ENCODE results near the gene FAM110A.
"Not testable (repeated sequence)": the region's sequence is repeated elsewhere in the genome, so short reads cannot be mapped to it uniquely, and the experiment has no call there.

Gene FAM110A

DNA sequence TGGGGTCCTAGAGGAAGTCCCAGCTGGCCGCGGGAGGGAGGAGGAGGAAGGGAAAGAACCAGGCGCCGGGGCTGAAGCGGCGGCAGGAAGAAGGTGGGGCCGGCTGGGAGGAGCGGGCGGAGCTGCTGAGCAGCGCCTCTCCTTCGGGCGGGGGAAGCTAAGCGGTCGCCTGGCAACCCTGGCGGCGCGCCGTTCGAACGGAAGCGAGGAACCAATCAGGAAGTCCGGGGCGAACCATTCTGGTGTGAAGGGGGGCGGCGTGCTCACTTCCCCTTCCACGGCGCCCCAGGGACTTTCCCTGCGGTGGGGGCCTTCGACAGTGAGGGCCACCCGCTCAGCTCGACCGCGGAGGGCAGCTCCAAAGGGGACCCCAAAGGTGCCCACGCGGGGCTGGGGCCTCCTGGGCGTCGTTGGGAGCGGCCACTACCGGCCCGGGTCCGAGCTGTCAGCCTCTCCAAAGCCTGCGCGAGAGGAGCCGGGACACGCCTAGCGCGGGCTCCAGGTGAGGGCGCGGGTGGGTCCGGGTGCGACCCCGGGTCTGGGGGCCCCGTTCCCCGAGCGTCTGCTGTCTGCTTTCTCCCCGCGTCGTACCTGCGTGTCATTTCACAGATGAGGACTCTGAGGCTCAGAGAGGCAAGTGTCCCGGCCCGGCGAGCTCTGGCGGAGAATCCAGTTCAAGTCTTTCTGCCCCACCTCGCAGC is at the start of gene FAM110A:
Gene FAM110A, plus strand, starts transcription at position 266 of the 701 bp plus-strand sequence. CDS start 11,090 bp downstream, outside the sequence.
- Histone ChIP-seq H3K9me3 (ENCODE audit: control insufficient read depth, insufficient read depth, low read length) (no peaks in the 10 kb centered on the region), H3K9ac (ENCODE audit: low read depth, low read length) (peak within 1 kb of the TSS; percentile 80), H3K36me3 (ENCODE audit: insufficient read depth, low read length) (no peaks in the 10 kb centered on the region), H3K4me1 (ENCODE audit: insufficient read depth, low read length) (no peaks in the 10 kb centered on the region)

DNA sequence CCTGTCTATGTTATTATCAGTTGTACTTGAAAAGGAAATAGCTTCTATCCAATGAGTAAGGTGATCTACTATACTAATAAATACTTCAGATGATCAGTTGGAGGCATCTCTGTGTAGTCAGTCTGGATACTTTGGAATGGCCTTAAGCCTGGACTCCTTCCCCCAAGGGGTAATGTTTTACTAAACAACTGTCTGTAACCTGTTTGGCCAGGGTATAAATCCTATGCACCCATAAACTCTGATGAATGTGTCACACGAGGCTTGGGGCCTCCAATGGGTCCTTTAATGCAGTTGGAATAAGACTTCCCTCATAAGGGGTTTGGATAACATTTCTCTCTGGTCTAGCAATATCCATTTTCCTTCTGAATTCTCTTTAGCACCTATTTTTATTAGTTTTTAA is 45.7 kb upstream of the FAM110A start:
- Histone ChIP-seq H3K36me3 (ENCODE audit: insufficient read depth, low read length) (no peaks in the 10 kb centered on the region), H3K9me3 (ENCODE audit: control insufficient read depth, insufficient read depth, low read length) (peaks cover 13% of the 10 kb centered on the region), H3K9ac (ENCODE audit: low read depth, low read length) (no peak overlapping the region), H3K4me1 (ENCODE audit: insufficient read depth, low read length) (peaks cover 4% of the 10 kb centered on the region; the same call in 1 of the 2 replicates)

- H3K9ac ChIP-seq (ENCODE audit: low read depth, low read length), result no peak overlapping the region
These were observed 42.5 kb upstream of the FAM110A start for GRCh38 chr20:791056-791455.

GRCh38 chr20:792248-792647 is 41.3 kb upstream of the FAM110A start:
- H3K9ac ChIP-seq (ENCODE audit: low read depth, low read length), result no peak overlapping the region
- no peaks in the 10 kb centered on the region for H3K36me3 ChIP-seq (ENCODE audit: insufficient read depth, low read length)
- H3K4me1 ChIP-seq (ENCODE audit: insufficient read depth, low read length), result peaks cover 4% of the 10 kb centered on the region; the same call in 1 of the 2 replicates
- peaks cover 5% of the 10 kb centered on the region for H3K9me3 ChIP-seq (ENCODE audit: control insufficient read depth, insufficient read depth, low read length)

More at GRCh38 chr20:791056-791455, 42.5 kb upstream of the FAM110A start:
- H3K9me3 ChIP-seq (ENCODE audit: control insufficient read depth, insufficient read depth, low read length), result peaks cover 5% of the 10 kb centered on the region
- no peaks in the 10 kb centered on the region for H3K36me3 ChIP-seq (ENCODE audit: insufficient read depth, low read length)
- H3K4me1 ChIP-seq (ENCODE audit: insufficient read depth, low read length), result peaks cover 4% of the 10 kb centered on the region; the same call in 1 of the 2 replicates

GRCh38 chr20:796921-797320 is 36.6 kb upstream of the FAM110A start:
- Histone ChIP-seq H3K9me3 (ENCODE audit: control insufficient read depth, insufficient read depth, low read length) (peaks cover 4% of the 10 kb centered on the region; the same call in 1 of the 2 replicates), H3K9ac (ENCODE audit: low read depth, low read length) (no peak overlapping the region), H3K36me3 (ENCODE audit: insufficient read depth, low read length) (no peaks in the 10 kb centered on the region), H3K4me1 (ENCODE audit: insufficient read depth, low read length) (no peaks in the 10 kb centered on the region)

DNA sequence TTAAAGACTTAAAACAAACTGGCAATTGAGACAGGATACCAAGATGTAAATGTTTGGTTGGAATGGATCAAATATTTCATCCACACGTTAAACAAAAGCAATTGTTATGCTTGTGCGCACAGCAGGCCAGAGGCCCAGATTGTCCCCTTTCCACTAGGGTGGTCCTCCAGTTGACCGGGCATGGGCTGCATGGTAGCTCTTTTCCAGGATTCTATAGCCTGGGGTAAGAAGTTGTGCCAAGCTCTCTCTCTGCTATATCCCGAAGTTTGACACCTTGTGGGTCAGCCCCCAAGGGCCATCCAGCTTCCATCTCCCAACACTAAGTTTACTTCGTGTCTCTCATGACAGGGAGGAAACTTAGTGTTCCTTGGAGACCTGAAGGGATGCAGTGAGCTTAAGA is 34.8 kb upstream of the FAM110A start:
- H3K4me1 ChIP-seq (ENCODE audit: insufficient read depth, low read length); H3K9ac ChIP-seq (ENCODE audit: low read depth, low read length); H3K9me3 ChIP-seq (ENCODE audit: control insufficient read depth, insufficient read depth, low read length); H3K36me3 ChIP-seq (ENCODE audit: insufficient read depth, low read length): not testable (repeated sequence)

- H3K36me3 ChIP-seq (ENCODE audit: insufficient read depth, low read length); H3K9me3 ChIP-seq (ENCODE audit: control insufficient read depth, insufficient read depth, low read length); H3K9ac ChIP-seq (ENCODE audit: low read depth, low read length); H3K4me1 ChIP-seq (ENCODE audit: insufficient read depth, low read length): not testable (repeated sequence)
These were observed 33.5 kb upstream of the FAM110A start for GRCh38 chr20:800026-800425.

GRCh38 chr20:801678-802077 is 31.8 kb upstream of the FAM110A start:
- Histone ChIP-seq H3K9me3 (ENCODE audit: control insufficient read depth, insufficient read depth, low read length) (peaks cover 8% of the 10 kb centered on the region; the same call in 1 of the 2 replicates), H3K36me3 (ENCODE audit: insufficient read depth, low read length) (no peaks in the 10 kb centered on the region), H3K9ac (ENCODE audit: low read depth, low read length) (no peak overlapping the region), H3K4me1 (ENCODE audit: insufficient read depth, low read length) (no peaks in the 10 kb centered on the region)

- H3K9ac ChIP-seq (ENCODE audit: low read depth, low read length), result no peak overlapping the region
- H3K4me1 ChIP-seq (ENCODE audit: insufficient read depth, low read length), result no peaks in the 10 kb centered on the region
- H3K9me3 ChIP-seq (ENCODE audit: control insufficient read depth, insufficient read depth, low read length), result peaks cover 10% of the 10 kb centered on the region; the same call in 1 of the 2 replicates
- H3K36me3 ChIP-seq (ENCODE audit: insufficient read depth, low read length), result no peaks in the 10 kb centered on the region
These were observed 27.8 kb upstream of the FAM110A start for GRCh38 chr20:805713-806112.

DNA sequence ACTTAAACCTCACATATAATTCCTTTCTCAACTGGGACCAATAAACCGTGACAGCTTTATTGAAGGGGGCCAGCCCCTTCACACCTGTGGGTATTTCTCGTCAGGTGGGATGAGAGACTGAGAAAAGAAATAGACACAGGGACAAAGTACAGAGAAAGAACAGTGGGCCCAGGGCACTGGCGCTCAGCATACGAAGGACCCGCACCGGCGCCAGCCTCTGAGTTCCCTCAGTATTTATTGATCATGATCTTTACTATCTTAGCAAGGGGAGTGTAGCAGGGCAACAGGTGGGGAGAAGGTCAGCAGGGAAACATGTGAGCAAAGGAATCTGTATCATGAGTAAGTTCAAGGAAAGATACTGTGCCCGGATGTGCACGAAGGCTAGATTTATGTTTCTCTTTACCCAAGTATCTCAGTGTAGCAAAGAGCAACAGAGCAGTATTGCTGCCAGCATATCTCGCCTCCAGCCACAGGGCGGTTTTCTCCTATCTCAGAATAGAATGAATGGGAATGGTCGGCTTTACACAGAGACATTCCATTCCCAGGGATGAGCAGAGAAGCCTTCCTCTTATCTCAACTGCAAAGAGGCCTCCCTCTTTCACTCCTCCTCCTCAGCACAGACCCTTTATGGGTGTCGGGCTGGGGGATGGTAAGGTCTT is 21.6 kb upstream of the FAM110A start:
- not testable (repeated sequence) for H3K4me1 ChIP-seq (ENCODE audit: insufficient read depth, low read length); H3K9ac ChIP-seq (ENCODE audit: low read depth, low read length); H3K9me3 ChIP-seq (ENCODE audit: control insufficient read depth, insufficient read depth, low read length)

GRCh38 chr20:812435-812814 is 21.1 kb upstream of the FAM110A start:
- H3K9ac ChIP-seq (ENCODE audit: low read depth, low read length); H3K4me1 ChIP-seq (ENCODE audit: insufficient read depth, low read length); H3K9me3 ChIP-seq (ENCODE audit: control insufficient read depth, insufficient read depth, low read length); H3K36me3 ChIP-seq (ENCODE audit: insufficient read depth, low read length): not testable (repeated sequence)

More for the DNA sequence above, 21.6 kb upstream of the FAM110A start:
- H3K36me3 ChIP-seq (ENCODE audit: insufficient read depth, low read length), result not testable (repeated sequence)

DNA sequence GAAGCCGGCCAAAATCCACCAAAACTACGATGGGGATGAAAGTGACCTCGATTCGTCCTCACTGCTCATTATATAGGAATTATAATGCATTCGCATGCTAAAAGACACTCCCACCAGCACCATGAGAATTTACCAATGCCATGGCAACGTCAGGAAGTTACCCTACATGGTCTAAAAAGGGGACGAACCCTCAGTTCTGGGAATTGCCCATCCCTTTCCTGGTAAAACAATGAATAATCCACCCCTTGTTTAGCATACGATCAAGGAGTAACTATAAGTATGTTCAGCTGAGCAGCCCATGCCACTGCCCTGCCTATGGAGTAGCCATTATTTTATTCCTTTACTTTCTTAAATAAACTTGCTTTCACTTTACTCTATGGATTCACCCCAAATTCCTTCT is 20.1 kb upstream of the FAM110A start:
- Histone ChIP-seq H3K9ac (ENCODE audit: low read depth, low read length) (no peak overlapping the region), H3K4me1 (ENCODE audit: insufficient read depth, low read length) (no peaks in the 10 kb centered on the region), H3K36me3 (ENCODE audit: insufficient read depth, low read length) (no peaks in the 10 kb centered on the region), H3K9me3 (ENCODE audit: control insufficient read depth, insufficient read depth, low read length) (no peaks in the 10 kb centered on the region; the same call in 1 of the 2 replicates)

GRCh38 chr20:815226-815625 is 18.3 kb upstream of the FAM110A start:
- no peak overlapping the region for H3K9ac ChIP-seq (ENCODE audit: low read depth, low read length)
- no peaks in the 10 kb centered on the region for H3K9me3 ChIP-seq (ENCODE audit: control insufficient read depth, insufficient read depth, low read length)
- no peaks in the 10 kb centered on the region for H3K36me3 ChIP-seq (ENCODE audit: insufficient read depth, low read length)

GRCh38 chr20:815914-816606 is 17.5 kb upstream of the FAM110A start:
- H3K9me3 ChIP-seq (ENCODE audit: control insufficient read depth, insufficient read depth, low read length), result no peaks in the 10 kb centered on the region
- no peaks in the 10 kb centered on the region for H3K4me1 ChIP-seq (ENCODE audit: insufficient read depth, low read length)
- no peak overlapping the region for H3K9ac ChIP-seq (ENCODE audit: low read depth, low read length)
- no peaks in the 10 kb centered on the region for H3K36me3 ChIP-seq (ENCODE audit: insufficient read depth, low read length)

More at GRCh38 chr20:815226-815625, 18.3 kb upstream of the FAM110A start:
- H3K4me1 ChIP-seq (ENCODE audit: insufficient read depth, low read length), result no peaks in the 10 kb centered on the region
